ENCODE measurements around the gene IL1R1.
"Not testable (repeated sequence)": the region's sequence is repeated elsewhere in the genome, so short reads cannot be mapped to it uniquely, and the experiment has no call there.

The IL1R1 gene

DNA sequence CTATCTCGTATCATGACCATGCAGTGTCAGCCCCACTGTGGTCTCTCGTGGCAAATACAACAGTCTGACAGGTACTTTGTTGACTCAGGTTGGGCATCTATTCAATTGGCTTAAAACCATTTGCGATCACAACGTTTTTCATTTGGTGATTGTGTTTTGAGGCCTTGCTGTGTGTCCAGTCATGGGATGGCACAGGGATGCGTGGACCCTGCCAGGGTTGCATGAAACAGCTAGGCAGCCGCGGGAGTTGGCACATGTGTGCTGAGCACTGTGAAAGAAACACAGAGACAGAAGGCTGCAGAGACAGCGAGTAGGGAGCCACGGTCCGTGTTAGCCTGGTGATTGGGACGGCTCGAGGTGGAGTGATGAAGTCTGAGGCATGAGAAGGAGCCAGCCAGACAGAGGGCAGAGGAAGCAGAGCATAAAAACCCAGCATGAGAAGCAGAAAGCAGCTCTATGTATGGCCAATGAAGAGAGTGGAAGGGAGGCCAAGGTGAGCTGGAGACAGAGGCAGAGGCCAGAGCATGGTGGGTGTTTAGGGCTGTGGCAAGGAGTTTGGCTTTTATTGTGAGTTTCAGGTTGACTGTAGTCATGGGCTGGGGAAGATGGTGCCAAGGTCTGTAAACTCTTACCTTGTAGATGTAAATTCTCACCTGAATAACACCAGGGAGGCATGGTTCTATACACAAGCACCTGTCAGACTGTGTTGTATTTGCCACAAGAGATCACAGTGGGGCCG is 31.8 kb upstream of the IL1R1 start:
- peak in 1 of 2 donors; percentile 20 for DNase-seq (ENCODE audit: extremely low read depth in 1 of 2, low read depth in 1 of 2)

DNA sequence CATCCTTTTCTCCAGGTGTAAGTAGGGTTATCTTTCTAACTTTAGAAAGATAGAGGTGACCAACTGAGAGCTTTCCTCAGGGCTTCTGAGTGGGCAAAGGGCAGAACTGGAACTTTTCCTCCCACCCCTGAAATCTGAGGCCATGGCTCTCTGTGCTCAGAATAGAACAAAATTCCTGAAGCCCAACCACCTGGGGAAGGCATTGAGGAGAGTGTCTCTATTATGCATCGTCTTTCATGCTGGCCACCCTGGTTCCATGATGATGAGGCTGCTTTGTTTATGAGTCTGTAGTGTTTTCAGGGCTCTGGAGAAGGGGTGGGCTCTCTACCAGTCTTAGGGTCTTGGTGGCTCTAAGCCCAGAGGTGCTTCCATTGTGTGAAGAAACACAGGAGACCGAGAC is 30.7 kb upstream of the IL1R1 start:
- no peak for DNase-seq (ENCODE audit: extremely low read depth in 1 of 2, low read depth in 1 of 2)

DNA sequence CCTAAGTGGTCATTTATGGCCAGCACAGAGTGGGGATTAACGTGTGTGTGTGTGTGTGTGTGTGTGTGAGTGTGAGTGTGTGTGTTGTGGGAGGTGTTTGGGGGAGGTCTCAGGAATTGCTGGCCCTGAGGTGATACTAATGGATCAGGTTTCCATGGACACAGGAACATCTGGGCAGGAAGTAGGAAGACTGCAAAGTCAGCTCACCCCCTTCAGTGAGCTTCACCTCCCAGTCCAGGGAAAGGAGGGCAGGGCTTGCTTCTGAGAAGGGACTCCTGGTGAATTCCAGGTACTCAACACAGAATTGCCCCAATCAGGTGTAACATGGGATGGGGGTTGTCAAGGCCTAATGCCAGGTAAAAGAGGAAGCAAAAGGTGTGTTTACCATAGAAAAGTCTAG is 30.3 kb upstream of the IL1R1 start:
- DNase-seq (ENCODE audit: extremely low read depth in 1 of 2, low read depth in 1 of 2), result no peak

DNA sequence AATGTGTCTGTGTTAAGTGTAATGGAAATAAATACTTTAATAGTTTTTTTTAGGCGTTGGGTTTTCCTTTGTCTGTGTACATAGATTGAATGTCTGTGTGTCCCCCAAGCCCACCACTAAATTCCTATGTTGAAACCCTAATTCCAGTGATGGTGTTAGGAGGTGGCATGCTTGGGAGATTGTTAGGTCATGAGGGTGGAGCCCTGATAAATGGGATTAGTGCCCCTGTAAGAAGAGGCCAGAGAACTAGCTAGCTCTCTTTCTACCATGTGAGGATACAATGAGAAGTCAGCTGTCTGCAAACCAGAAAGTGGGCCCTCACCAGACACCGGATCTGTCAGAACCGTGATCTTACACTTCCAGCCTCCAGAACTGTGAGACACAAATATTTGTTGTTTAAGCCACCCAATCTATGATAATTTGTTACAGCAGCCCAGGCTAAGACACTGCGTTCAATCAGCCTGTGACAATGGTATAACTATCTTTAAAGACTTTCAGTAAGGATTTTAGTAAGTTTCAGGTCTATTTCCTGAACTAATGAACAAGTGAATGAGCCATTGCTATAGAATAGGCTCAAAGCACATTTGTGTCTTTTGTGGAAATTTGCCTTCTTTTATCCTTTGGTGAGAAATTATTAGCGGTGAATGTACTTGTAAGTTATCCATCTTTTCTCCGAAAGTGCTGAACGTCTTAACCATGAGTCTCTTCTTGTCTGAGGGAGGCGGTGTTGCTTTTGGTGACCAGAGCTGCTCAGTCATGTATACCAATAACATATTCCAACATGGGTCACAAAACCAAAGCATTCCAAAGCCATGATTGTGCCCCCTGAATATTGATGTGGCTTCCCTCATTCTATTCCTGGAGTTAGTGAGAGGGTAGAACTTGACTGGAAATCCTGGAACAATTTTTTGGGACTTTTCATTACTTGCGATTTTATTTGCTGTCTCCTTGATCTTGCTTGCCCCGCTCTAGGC is 29.6 kb upstream of the IL1R1 start:
- no peak for DNase-seq (ENCODE audit: extremely low read depth in 1 of 2, low read depth in 1 of 2)

DNA sequence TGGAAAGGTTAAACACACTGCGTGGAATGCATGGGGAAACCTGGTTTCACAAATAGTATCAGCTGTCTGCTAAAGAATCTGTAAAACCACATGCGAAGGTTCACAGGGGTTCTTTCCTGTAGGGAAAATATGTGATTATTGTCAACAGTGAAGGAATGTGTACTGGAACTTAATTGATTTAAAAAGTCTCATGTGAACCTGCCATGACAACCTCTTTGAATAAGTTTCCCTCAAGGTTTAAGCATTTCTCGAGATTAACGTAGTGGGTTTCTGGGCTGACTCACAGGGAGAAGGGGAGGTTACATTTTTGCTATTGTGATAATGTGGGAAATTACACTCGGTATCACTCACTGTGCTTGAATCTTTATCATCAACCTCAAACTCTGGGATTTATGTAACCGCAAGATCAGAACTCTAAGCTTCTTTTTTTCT is 28.2 kb upstream of the IL1R1 start:
- no peak for DNase-seq (ENCODE audit: extremely low read depth in 1 of 2, low read depth in 1 of 2)

DNA sequence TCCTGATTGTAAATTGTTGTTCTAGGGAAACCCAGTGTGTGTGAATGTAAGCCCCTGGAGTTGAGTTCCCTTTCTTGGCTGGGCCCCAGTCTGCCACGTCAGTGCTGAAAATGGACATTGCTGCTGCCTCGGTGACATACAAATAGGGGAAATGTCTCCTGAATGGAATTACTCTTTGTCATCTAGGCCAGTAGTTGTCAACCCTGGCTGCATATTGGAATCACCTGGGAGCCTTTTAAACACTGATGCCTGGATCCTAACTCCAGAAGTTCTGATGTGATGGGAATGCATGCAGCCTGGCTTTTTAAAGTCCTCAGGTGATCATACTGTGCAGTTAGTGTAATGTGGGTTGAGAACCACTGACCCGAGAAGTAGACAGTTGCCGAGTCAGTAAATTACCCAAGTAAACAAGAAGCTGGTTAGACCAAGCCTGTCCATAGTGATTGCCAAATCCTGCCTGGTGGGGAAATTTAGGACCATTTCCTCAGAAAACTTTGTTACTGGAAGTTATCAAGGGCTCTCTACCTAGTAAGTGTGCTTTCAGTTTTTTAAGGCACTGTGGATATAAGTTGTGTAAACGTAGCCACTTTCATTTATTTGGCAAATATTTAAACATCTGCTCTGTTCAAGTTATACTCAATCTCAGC is 27.6 kb upstream of the IL1R1 start:
- DNase-seq (ENCODE audit: extremely low read depth in 1 of 2, low read depth in 1 of 2), result no peak

DNA sequence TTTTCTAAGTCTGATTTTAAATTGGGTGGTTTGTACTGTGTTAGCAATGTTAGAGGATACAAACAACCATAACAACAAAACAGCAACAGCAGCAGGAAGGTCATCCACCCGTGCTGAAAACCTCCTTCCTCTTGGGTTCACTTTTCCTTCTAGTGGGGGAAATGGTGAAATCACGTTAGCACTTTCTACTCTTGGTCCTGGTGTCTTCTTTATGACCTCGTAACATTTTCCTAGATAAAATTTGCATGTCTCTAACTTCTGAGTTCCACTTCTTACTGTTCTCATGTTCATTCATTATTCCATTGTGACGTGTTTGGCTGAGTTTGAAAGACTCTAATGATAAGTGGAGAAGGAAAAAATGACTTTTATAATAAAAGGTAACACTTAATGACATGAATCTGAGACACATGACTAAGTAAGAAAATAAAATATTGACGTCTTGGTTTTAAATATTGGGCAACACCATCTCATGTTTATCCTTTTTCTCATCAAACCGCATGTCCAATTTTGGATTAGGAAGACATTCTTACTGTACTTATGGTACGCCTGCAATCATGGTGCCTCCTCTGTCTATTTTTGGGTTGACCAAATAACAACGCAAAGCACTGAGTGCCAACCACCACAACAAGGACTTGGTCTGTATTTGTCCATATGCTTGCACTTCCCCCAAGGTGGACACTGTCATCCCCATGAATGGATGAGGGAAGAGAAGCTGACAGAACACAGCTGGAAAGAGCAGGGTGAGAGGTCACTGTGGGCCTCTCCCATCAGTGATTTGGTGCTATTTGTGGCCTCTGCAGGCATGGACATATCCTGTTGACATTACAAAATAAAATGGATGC is 25.7 kb upstream of the IL1R1 start:
- DNase-seq (ENCODE audit: extremely low read depth in 1 of 2, low read depth in 1 of 2), result no peak

DNA sequence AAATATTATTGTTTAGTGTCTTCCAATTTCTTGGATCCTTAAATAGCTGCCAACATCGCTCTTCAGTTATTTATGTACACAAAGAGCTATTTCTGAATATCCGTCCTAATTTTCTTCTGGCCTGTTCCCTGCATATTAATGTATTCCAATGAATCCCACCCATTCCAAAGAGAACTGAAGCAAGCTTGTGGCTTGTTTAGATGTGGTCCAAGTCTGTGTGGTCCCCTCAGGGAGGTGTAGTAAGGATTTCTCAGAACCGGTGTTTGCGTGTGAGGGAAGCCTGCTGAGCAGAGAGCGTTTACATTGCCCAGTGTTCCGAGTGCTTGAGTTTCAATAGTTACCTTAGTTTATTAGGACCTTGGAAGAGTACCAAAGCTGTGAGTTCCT is 25.1 kb upstream of the IL1R1 start:
- no peak for DNase-seq (ENCODE audit: extremely low read depth in 1 of 2, low read depth in 1 of 2)

DNA sequence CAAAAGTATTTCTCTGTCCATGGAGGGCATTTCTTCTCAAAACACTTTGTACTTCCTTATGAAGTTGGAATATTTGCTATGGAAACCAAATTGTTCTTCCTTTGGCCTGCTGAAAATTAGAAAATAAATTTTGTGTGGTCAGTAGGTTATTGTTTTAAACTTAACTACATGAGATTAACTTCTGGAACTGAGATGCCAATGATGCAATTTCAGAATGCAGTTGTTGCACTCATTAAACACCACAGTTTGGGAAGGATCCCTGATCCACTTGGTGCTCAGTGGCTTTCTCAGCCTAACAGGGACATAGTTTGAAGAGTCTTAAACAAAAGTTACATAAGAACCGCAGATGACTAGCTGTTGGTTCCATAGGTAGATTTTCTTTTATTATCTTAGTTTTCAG is 23.3 kb upstream of the IL1R1 start:
- no peak for DNase-seq (ENCODE audit: extremely low read depth in 1 of 2, low read depth in 1 of 2)

DNA sequence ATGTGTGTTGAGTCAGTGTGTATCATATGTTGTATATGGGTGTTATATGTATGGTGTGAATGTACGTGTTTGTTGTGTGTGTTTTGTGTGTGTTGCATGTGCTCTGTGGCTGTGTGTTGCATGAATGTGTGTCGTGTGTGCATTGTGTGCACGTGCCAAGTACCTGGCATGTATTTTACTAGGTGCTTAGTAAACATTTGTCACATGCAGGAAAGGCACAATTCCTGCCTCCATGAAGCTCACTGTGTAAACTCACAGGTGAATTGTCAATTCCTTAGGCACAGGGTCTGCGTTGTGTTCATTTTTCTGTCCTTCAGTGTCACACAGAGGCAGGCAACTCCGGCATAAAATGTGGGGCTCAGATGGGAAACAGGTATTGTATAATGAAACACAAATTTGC is 22.3 kb upstream of the IL1R1 start:
- DNase-seq (ENCODE audit: extremely low read depth in 1 of 2, low read depth in 1 of 2), result no peak

DNA sequence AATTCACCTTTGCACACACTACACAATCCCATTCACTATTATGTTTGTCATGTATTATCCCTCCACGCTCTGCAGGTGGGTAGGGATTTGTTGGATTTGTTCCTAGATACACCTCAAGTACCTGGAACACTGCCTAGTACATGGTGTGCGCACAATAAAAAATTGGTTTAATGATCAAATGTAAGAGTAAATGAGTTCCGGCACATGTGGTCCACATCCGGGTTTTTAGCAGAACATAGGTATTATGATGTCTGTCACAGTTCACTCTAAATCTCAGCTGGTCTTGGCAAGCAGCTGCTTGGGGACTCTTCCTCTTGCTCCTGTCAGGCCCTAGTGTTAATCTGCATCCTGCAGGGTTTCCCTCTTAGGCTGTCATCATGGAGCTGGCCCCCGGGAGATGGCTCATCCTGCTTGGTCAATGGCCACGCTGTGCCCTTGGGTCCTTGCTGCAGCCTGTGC is 21.8 kb upstream of the IL1R1 start:
- no peak for DNase-seq (ENCODE audit: extremely low read depth in 1 of 2, low read depth in 1 of 2)

DNA sequence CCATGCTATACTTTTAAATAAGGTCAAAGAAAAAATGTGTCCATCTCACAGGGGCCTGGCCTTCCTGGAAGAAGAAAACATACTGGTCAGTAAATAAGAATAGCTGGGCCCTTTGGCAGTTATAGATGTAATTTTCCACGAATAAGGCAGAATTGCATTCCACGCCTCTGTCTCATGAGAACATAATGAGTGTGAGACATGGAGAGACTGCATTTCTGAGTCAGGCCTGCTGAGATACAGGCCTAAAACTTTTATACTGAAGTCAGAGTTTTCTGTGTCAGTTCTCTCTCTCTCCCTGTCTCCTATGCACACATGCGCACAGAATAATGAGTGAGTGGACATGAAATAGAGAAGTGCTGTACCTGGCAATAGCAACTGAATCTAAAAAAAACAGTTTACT is 20.4 kb upstream of the IL1R1 start:
- DNase-seq (ENCODE audit: extremely low read depth in 1 of 2, low read depth in 1 of 2), result no peak

DNA sequence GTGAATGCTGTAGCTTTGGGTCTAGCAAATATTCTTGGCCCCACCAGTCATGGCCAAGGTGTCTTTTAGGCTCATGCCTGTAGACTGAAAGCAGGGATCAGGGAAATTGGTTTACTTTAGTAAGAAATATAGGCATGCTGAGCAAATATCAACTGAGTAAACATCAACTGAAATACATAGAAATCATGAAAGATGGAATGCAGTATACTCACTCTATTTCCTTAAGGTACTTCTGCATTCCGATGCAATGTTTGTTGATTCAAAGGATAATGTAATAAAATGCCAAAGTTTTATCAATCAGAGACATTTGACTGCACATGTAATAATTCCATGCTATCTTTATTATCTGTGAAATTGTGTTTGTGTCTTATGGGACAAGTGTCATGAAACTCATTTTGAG is 19.6 kb upstream of the IL1R1 start:
- no peak for DNase-seq (ENCODE audit: extremely low read depth in 1 of 2, low read depth in 1 of 2)

DNA sequence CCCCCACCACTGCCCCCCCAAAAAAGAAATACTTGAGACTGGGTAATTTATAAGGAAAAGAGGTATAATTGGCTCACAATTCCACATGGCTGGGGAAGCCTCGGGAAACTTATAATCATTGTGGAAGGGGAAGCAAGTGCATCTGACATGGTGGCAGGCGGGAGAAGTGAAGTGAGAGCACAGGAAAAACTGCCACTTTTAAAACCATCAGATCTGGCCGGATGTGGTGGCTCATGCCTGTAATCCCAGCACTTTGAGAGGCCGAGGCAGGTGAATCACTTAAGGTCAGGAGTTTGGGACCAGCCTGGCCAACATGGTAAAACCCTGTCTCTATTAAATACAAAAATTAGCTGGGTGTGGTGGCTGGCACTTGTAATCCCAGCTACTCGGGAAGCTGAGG is 18.1 kb upstream of the IL1R1 start:
- DNase-seq (ENCODE audit: extremely low read depth in 1 of 2, low read depth in 1 of 2), result not testable (repeated sequence)

DNA sequence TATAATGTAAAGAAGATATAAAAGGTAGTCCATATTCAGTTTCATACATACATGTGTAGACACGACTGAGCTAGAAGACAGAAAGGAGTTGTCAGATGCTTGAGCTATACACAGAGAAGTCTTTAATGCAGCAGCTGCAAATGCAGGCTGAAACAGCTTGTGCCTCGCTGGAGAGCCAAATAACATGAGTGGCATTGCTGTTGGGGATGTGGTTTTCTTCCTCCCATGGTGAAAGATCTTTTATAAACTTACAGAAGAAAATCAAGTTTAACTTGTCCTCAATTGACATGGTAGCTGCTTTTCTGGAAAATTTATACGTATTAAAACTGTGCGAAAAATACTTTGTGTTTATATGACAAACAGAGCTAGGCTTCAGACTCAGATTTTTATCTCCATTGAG is 16.4 kb upstream of the IL1R1 start:
- DNase-seq (ENCODE audit: extremely low read depth in 1 of 2, low read depth in 1 of 2), result no peak

DNA sequence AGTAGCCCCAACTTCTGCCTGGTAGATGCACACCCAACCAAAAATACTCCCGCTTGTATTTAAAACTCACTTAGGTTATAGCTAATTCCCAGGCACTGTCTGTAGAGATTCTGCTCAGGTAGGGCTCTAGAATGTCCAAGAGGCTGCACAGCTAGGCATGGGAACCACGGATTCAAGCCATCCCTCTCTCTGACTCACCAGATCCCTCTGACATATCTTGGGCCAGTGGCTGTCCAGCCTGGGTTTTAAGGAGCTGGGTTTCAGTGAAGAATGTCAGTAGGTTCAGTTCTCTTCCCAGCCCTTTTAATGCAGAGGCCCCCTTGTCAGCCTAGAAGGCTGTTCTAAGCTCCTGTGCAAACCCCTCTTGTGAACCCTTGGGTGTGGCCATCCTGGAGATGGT is 15.9 kb upstream of the IL1R1 start:
- DNase-seq (ENCODE audit: extremely low read depth in 1 of 2, low read depth in 1 of 2), result no peak

DNA sequence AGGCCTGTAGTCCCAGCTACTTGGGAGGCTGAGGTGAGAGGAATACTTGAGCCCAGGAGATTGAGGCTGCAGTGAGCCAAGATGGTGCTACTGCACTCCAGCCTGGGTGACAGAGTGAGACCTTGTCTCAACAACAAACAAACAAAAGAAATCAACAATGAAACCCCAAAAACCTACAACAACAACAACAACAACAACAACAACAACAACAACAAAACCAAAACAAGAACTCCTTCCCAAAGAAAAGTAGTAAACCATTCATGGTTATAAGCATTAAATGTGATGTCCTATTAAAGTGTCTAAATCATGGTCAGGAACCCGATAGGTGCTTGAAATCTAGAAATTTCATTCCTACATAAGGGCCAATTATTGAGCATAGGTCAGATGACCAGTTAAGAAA is 13.5 kb upstream of the IL1R1 start:
- DNase-seq (ENCODE audit: extremely low read depth in 1 of 2, low read depth in 1 of 2), result no peak

DNA sequence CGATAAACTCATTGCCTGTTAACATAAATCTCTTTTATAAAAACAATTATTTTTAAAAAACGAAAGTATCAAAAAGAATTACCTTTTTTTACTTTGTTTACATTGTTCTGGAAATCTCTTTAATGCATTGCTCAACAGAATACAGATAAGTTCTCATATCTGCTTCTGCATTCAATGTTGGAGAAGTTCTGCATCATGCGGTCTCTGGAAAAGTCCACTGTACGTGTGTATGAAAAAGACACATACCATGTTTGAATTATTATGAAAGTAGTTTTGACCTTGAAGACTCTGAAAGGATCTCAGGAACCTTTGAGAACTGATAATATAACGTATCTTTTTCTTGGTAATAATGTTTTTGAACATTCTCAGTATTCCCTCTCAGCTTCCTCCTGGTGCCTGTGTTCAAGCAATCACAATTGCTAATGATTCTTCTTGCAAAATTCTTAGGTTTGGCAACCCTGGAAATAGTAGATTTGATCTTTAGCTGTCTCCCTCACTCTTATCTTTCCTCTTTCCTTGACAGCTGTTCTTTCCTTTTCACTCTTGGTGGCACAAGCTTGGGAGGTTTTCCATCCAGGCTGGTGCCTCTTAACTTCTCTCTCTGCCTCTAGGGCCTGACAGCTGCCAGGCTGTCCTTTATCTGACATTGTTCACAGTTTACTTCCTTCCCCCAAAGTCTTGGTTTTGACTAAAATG is 12.4 kb upstream of the IL1R1 start:
- no peak for DNase-seq (ENCODE audit: extremely low read depth in 1 of 2, low read depth in 1 of 2)

DNA sequence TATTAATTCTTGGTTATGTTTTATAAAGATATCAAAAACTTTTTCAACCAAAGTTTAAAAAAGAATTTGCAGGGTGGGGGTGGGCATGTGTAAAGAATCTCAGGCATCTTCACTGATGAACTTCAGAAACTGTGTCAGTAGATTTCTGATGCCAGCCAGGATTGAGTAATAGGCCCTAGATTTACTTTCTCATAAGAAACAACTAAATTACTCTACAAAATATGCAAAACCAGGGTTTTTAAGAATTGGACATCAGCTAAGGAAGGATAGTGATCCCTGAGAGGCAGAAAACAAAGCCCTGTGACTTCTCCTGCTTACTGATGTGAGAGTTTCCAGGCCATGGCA is 11.9 kb upstream of the IL1R1 start:
- no peak for DNase-seq (ENCODE audit: extremely low read depth in 1 of 2, low read depth in 1 of 2)

DNA sequence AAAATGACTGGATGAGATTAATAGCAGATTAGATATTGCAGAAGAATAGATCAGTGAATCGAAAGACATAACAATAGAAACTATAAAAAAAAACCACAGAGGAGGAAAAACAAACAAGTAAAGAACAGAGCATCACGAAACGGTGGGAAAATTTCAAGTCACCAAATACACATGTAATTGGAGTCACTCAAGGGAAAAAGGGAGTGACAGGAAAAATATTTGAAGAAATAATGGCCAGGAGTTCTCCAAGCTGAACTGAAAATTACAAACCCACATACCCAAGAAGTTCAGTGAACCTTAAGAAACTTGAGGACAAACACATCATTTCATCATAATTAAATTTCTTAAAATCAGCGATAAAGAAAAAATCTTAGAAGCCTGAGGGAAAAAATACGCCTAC is 11.0 kb upstream of the IL1R1 start:
- no peak for DNase-seq (ENCODE audit: extremely low read depth in 1 of 2, low read depth in 1 of 2)
